ENCODE results near the gene TBC1D5. TPM values are rescaled to one million over a fixed set of nuclear protein-coding genes. Genes with fewer than 3 reads are reported as not detected.
"Not testable (repeated sequence)": the region's sequence is repeated elsewhere in the genome, so short reads cannot be mapped to it uniquely, and the experiment has no call there.

TBC1D5 gene
- total RNA-seq, 4 donors from 2014 or later, result 29.2 to 114 (median 53.4) TPM

GRCh38 chr3:17629400-17629799 is 113.0 kb downstream of the TBC1D5 start:
- TF ChIP-seq CTCF (IDR thresholded peaks at IDR 0.05), result no peak
- Histone ChIP-seq H3K4me1 (no peaks in the 10 kb centered on the region), H3K36me3 (no peaks in the 10 kb centered on the region), H3K27ac (no peak overlapping the region), H3K27me3 (no peaks in the 10 kb centered on the region), H3K9me3 (no peaks in the 10 kb centered on the region), H3K4me3 (no peak overlapping the region)
- no peak for DNase-seq

- H3K36me3 ChIP-seq, result peaks cover 0 to 6% (median 0%) of the 10 kb centered on the region in 3 donors
- DNase-seq, result no peak
- H3K9me3 ChIP-seq, result no peaks in the 10 kb centered on the region
- H3K4me3 ChIP-seq, result no peak overlapping the region
- TF ChIP-seq CTCF (IDR thresholded peaks at IDR 0.05) (no peak), POLR2A (IDR thresholded peaks at IDR 0.05) (no peak)
- no peak overlapping the region for H3K27ac ChIP-seq
- no peaks in the 10 kb centered on the region for H3K27me3 ChIP-seq
- no peaks in the 10 kb centered on the region for H3K4me1 ChIP-seq
These were observed 116.0 kb downstream of the TBC1D5 start for GRCh38 chr3:17626395-17626794.

- Histone ChIP-seq H3K4me3 (no peak overlapping the region), H3K27me3 (no peaks in the 10 kb centered on the region), H3K9me3 (no peaks in the 10 kb centered on the region), H3K27ac (no peak overlapping the region), H3K36me3 (peaks cover 0 to 6% (median 0%) of the 10 kb centered on the region in 3 donors), H3K4me1 (peaks cover 0 to 2% (median 0%) of the 10 kb centered on the region in 4 donors)
- DNase-seq, result no peak
- TF ChIP-seq CTCF (IDR thresholded peaks at IDR 0.05), result no peak
- no peak for TF ChIP-seq POLR2A (IDR thresholded peaks at IDR 0.05)
These were observed 117.3 kb downstream of the TBC1D5 start for GRCh38 chr3:17625133-17625532.

- Histone ChIP-seq H3K27ac (no peak overlapping the region), H3K4me3 (no peak overlapping the region), H3K27me3 (no peaks in the 10 kb centered on the region), H3K4me1 (peaks cover 0 to 8% (median 0%) of the 10 kb centered on the region in 4 donors), H3K36me3 (peaks cover 0 to 6% (median 0%) of the 10 kb centered on the region in 3 donors), H3K9me3 (no peaks in the 10 kb centered on the region)
- DNase-seq, result no peak
- TF ChIP-seq CTCF (IDR thresholded peaks at IDR 0.05) (no peak), POLR2A (IDR thresholded peaks at IDR 0.05) (no peak)
These were observed 119.0 kb downstream of the TBC1D5 start for GRCh38 chr3:17623464-17623863.

GRCh38 chr3:17619968-17620367 is 122.5 kb downstream of the TBC1D5 start:
- no peaks in the 10 kb centered on the region for H3K27me3 ChIP-seq
- DNase-seq, result no peak
- no peak overlapping the region for H3K4me3 ChIP-seq
- no peak overlapping the region for H3K27ac ChIP-seq
- peaks cover 0 to 6% (median 0%) of the 10 kb centered on the region in 3 donors for H3K36me3 ChIP-seq
- peaks cover 0 to 8% (median 0%) of the 10 kb centered on the region in 4 donors for H3K4me1 ChIP-seq
- TF ChIP-seq CTCF (IDR thresholded peaks at IDR 0.05) (no peak), POLR2A (IDR thresholded peaks at IDR 0.05) (no peak)
- H3K9me3 ChIP-seq, result no peaks in the 10 kb centered on the region

- not testable (repeated sequence) for H3K4me1 ChIP-seq, H3K9me3 ChIP-seq, H3K27me3 ChIP-seq, H3K36me3 ChIP-seq, DNase-seq, H3K4me3 ChIP-seq, H3K27ac ChIP-seq
These were observed 129.4 kb downstream of the TBC1D5 start for GRCh38 chr3:17613017-17613416.
